ENCODE data around the gene PIANP.
"Not testable (repeated sequence)": the region's sequence is repeated elsewhere in the genome, so short reads cannot be mapped to it uniquely, and the experiment has no call there.

PIANP gene

GRCh38 chr12:6723607-6724408 is 23.2 kb upstream of the PIANP start, which contains the start of gene COPS7A:
Gene COPS7A (plus strand): TSS chr12:6724046. CDS start chr12:6724657, 611 bp downstream.
- peaks cover 15% of the 10 kb centered on the region for H3K36me3 ChIP-seq (ENCODE audit: low read depth)
- no peaks in the 10 kb centered on the region for H3K27me3 ChIP-seq (ENCODE audit: insufficient read depth, poor library complexity, severe bottlenecking)
- peak; percentile 23 for TF ChIP-seq CTCF (IDR thresholded peaks at IDR 0.05; ENCODE audit: poor library complexity, severe bottlenecking)
- no peaks in the 10 kb centered on the region for H3K9me3 ChIP-seq (ENCODE audit: severe bottlenecking)
- H3K4me1 ChIP-seq (ENCODE audit: insufficient read depth, poor library complexity, severe bottlenecking) = peaks cover 8% of the 10 kb centered on the region
- ATAC-seq (ENCODE audit: low read depth) (peak; percentile 97), DNase-seq (ENCODE audit: low spot score) (peak; percentile 98)
- peak within 1 kb of the TSS; percentile 70 for H3K27ac ChIP-seq (ENCODE audit: poor library complexity, severe bottlenecking)
- H3K4me3 ChIP-seq (ENCODE audit: severe bottlenecking) = peak within 1 kb of the TSS; percentile 52

GRCh38 chr12:6722863-6723262 is 22.2 kb upstream of the PIANP start:
- TF ChIP-seq CTCF (IDR thresholded peaks at IDR 0.05; ENCODE audit: poor library complexity, severe bottlenecking) = no peak
- Histone ChIP-seq H3K36me3 (ENCODE audit: low read depth) (peaks cover 7% of the 10 kb centered on the region; the same call in 1 of the 2 replicates), H3K27me3 (ENCODE audit: insufficient read depth, poor library complexity, severe bottlenecking) (no peaks in the 10 kb centered on the region), H3K9me3 (ENCODE audit: severe bottlenecking) (no peaks in the 10 kb centered on the region), H3K27ac (ENCODE audit: poor library complexity, severe bottlenecking) (peak overlapping the region; percentile 70), H3K4me3 (ENCODE audit: severe bottlenecking) (peak overlapping the region; percentile 52), H3K4me1 (ENCODE audit: insufficient read depth, poor library complexity, severe bottlenecking) (peaks cover 8% of the 10 kb centered on the region)
- ATAC-seq (ENCODE audit: low read depth) (no peak), DNase-seq (ENCODE audit: low spot score) (no peak)

GRCh38 chr12:6716874-6717437 is 16.3 kb upstream of the PIANP start:
- TF ChIP-seq CTCF (IDR thresholded peaks at IDR 0.05; ENCODE audit: poor library complexity, severe bottlenecking) = no peak
- no peak overlapping the region for H3K4me3 ChIP-seq (ENCODE audit: severe bottlenecking)

GRCh38 chr12:6716031-6716873 is 15.6 kb upstream of the PIANP start:
- not testable (repeated sequence) for H3K4me1 ChIP-seq (ENCODE audit: insufficient read depth, poor library complexity, severe bottlenecking); H3K27me3 ChIP-seq (ENCODE audit: insufficient read depth, poor library complexity, severe bottlenecking); H3K4me3 ChIP-seq (ENCODE audit: severe bottlenecking); H3K9me3 ChIP-seq (ENCODE audit: severe bottlenecking); H3K36me3 ChIP-seq (ENCODE audit: low read depth); ATAC-seq (ENCODE audit: low read depth); H3K27ac ChIP-seq (ENCODE audit: poor library complexity, severe bottlenecking); DNase-seq (ENCODE audit: low spot score)

More at GRCh38 chr12:6716874-6717437, 16.3 kb upstream of the PIANP start:
- H3K27ac ChIP-seq (ENCODE audit: poor library complexity, severe bottlenecking) = no peak overlapping the region
- ATAC-seq (ENCODE audit: low read depth) = no peak
- H3K9me3 ChIP-seq (ENCODE audit: severe bottlenecking) = no peaks in the 10 kb centered on the region
- H3K4me1 ChIP-seq (ENCODE audit: insufficient read depth, poor library complexity, severe bottlenecking) = no peaks in the 10 kb centered on the region
- DNase-seq (ENCODE audit: low spot score) = no peak
- no peaks in the 10 kb centered on the region for H3K27me3 ChIP-seq (ENCODE audit: insufficient read depth, poor library complexity, severe bottlenecking)
- H3K36me3 ChIP-seq (ENCODE audit: low read depth) = no peaks in the 10 kb centered on the region

GRCh38 chr12:6708960-6709394 is 8.4 kb upstream of the PIANP start:
- Histone ChIP-seq H3K27ac (ENCODE audit: poor library complexity, severe bottlenecking) (no peak overlapping the region), H3K36me3 (ENCODE audit: low read depth) (no peaks in the 10 kb centered on the region), H3K27me3 (ENCODE audit: insufficient read depth, poor library complexity, severe bottlenecking) (no peaks in the 10 kb centered on the region), H3K9me3 (ENCODE audit: severe bottlenecking) (no peaks in the 10 kb centered on the region), H3K4me1 (ENCODE audit: insufficient read depth, poor library complexity, severe bottlenecking) (no peaks in the 10 kb centered on the region), H3K4me3 (ENCODE audit: severe bottlenecking) (no peak overlapping the region)
- DNase-seq (ENCODE audit: low spot score) (no peak), ATAC-seq (ENCODE audit: low read depth) (no peak)
- no peak for TF ChIP-seq CTCF (IDR thresholded peaks at IDR 0.05; ENCODE audit: poor library complexity, severe bottlenecking)

GRCh38 chr12:6708351-6708750 is 7.7 kb upstream of the PIANP start:
- not testable (repeated sequence) for ATAC-seq (ENCODE audit: low read depth); H3K4me3 ChIP-seq (ENCODE audit: severe bottlenecking); H3K4me1 ChIP-seq (ENCODE audit: insufficient read depth, poor library complexity, severe bottlenecking); H3K9me3 ChIP-seq (ENCODE audit: severe bottlenecking); DNase-seq (ENCODE audit: low spot score); H3K27ac ChIP-seq (ENCODE audit: poor library complexity, severe bottlenecking); H3K27me3 ChIP-seq (ENCODE audit: insufficient read depth, poor library complexity, severe bottlenecking); H3K36me3 ChIP-seq (ENCODE audit: low read depth)

All from RWPE2 (cell line).